IMR-90 (cell line): Measurements from ENCODE around the gene TAPT1.

Source experiments
- BHLHE40 ChIP-seq: fragments of 150-350 bp; IDR thresholded peaks from 2 replicates; pipeline ENCODE4 v1.6.1; 2016; ENCODE audit warnings: mild to moderate bottlenecking, low read depth, low read length
- CEBPB ChIP-seq: IDR thresholded peaks from 2 replicates; pipeline ENCODE4 v1.6.1; 2012; ENCODE audit warnings: low read depth, low read length, improper control_type of control experiment
- CHD1 ChIP-seq: IDR thresholded peaks from 2 replicates; pipeline ENCODE4 v1.6.1; 2012; ENCODE audit warnings: low read depth, low read length, improper control_type of control experiment
- CTCF ChIP-seq: conservative IDR thresholded peaks from 2 replicates; pipeline ENCODE4 v1.5.1; 2012; ENCODE audit warnings: mild to moderate bottlenecking, low read depth, low read length, improper control_type of control experiment
- MAFK ChIP-seq: IDR thresholded peaks from 2 replicates; pipeline ENCODE4 v1.6.1; 2012; ENCODE audit warnings: low read depth, low read length, improper control_type of control experiment
- MXI1 ChIP-seq: IDR thresholded peaks from 2 replicates; pipeline ENCODE4 v1.6.1; 2012; ENCODE audit warnings: low read depth, mild to moderate bottlenecking, low read length, moderate library complexity, borderline replicate concordance
- POLR2A ChIP-seq: IDR thresholded peaks from 2 replicates; pipeline ENCODE4 v1.6.1; 2012; ENCODE audit warnings: mild to moderate bottlenecking, low read depth, low read length
- RAD21 ChIP-seq: IDR thresholded peaks from 2 replicates; pipeline ENCODE4 v1.6.1; 2012; ENCODE audit warnings: low read length, improper control_type of control experiment
- RCOR1 ChIP-seq: IDR thresholded peaks from 2 replicates; pipeline ENCODE4 v1.6.1; 2012; ENCODE audit warnings: mild to moderate bottlenecking, low read length, improper control_type of control experiment; ENCODE audit not compliant: insufficient replicate concordance
- RFX5 ChIP-seq: IDR thresholded peaks from 2 replicates; pipeline ENCODE4 v1.8.0; 2012; ENCODE audit warnings: low read depth, mild to moderate bottlenecking, low read length, moderate library complexity
- SMC3 ChIP-seq: fragments of 150-350 bp; IDR thresholded peaks from 2 replicates; pipeline ENCODE4 v1.6.1; 2016; ENCODE audit warnings: low read depth, mild to moderate bottlenecking, antibody characterized with exemption, low read length, moderate library complexity
- USF2 ChIP-seq: fragments of 150-350 bp; IDR thresholded peaks from 2 replicates; pipeline ENCODE4 v1.6.1; 2017; ENCODE audit warnings: mild to moderate bottlenecking, antibody characterized with exemption, low read length, low read depth

- no peak for TF ChIP-seq CEBPB
- no peak for TF ChIP-seq CTCF
- no peak for TF ChIP-seq RAD21
- TF ChIP-seq CHD1, result no peak
- no peak for TF ChIP-seq USF2
- no peak for TF ChIP-seq RCOR1
- TF ChIP-seq SMC3, result no peak
- TF ChIP-seq POLR2A, result no peak
- TF ChIP-seq MXI1, result no peak
- no peak for TF ChIP-seq RFX5
- no peak for TF ChIP-seq MAFK
- TF ChIP-seq BHLHE40, result no peak
Measured at GRCh38 chr4:16248605-16249004, 22.3 kb upstream of the TAPT1 start.
